ENCODE measurements around the gene INTS1.

- no peak for TF ChIP-seq CTCF (IDR thresholded peaks at IDR 0.05)
- TF ChIP-seq POLR2A (IDR thresholded peaks at IDR 0.05), result no peak
These were observed 54.2 kb downstream of the INTS1 start for GRCh38 chr7:1449951-1450350.
